HCT116 (cell line): ENCODE measurements around the gene RSRC1. TPM values are rescaled to one million over a fixed set of nuclear protein-coding genes. Genes with fewer than 3 reads are reported as not detected.

Experiments used
- ATAC-seq: fragments of 200-7000 bp; cut with Tn5 transposase; 2 replicates; pipeline ENCODE4 v1.9.1; 2020; ENCODE audit warnings: mild to moderate bottlenecking, moderate library complexity
- BruUV-seq: library from RNA; stranded (reverse); fragments of 400-500 nt; replicated peaks from 2 replicates; lab custom pipeline; 2021; lab: Mats Ljungman, UMichigan
- CTCF ChIA-PET: fragments of 300-600 bp; sonication (Branson Sonifier 250); formaldehyde crosslinking; loops from one replicate; lab custom pipeline; 2021; ENCODE audit warnings: antibody characterized with exemption; lab: Charles Lee
- POLR2A ChIA-PET: fragments of 300-600, 350-600 bp; sonication (Branson Sonifier 250); formaldehyde crosslinking; loops from one replicate; lab custom pipeline; 2021; ENCODE audit warnings: antibody characterized with exemption; lab: Charles Lee
- RAD21 ChIA-PET, 2 experiments: fragments of 300-600 bp; sonication (Branson Sonifier 250); formaldehyde crosslinking; loops; one replicate each; lab custom pipeline; 2023; ENCODE audit warnings: low total read pairs in 2 of 2; ENCODE audit not compliant: uncharacterized antibody in 2 of 2, unreplicated experiment in 2 of 2, low non-redundant PET in 1 of 2; lab: Charles Lee
- DNase-seq: peaks from one replicate; pipeline ENCODE4 v3.0.0-alpha.2; 2010; ENCODE audit warnings: low read depth, low spot score
- H2AFZ ChIP-seq: fragments of 200-600 bp; shearing (Covaris generic), sonication (generic); 2 replicates; pipeline ENCODE4 v1.6.1; 2017; ENCODE audit warnings: low read depth, mixed run types, mixed read lengths, antibody characterized with exemption, low read length; ENCODE audit not compliant: poor library complexity, severe bottlenecking
- H3K27ac ChIP-seq: 2 replicates; pipeline ENCODE4 v1.5.1; 2012; ENCODE audit warnings: low read depth, low read length
- H3K27me3 ChIP-seq: fragments of 200-600 bp; sonication (generic); 2 replicates; pipeline ENCODE4 v1.6.1; 2016; ENCODE audit warnings: mixed run types, low read length, mixed read lengths; ENCODE audit not compliant: insufficient read depth
- H3K36me3 ChIP-seq, 2 experiments: fragments of 200-500 bp in 1 of 2; fragments of 200-600 bp in 1 of 2; sonication (Bioruptor generic) in 1 of 2; sonication (generic) in 1 of 2; 2 replicates each; pipeline versions ENCODE4 v1.5.1 to v1.6.1; 2014 to 2016; ENCODE audit warnings: low read length in 2 of 2, inconsistent platforms in 1 of 2, mixed read lengths in 1 of 2, mixed run types in 1 of 2; ENCODE audit not compliant: insufficient read depth in 2 of 2, control insufficient read depth in 1 of 2
- H3K4me1 ChIP-seq, 2 experiments: fragments of 200-600 bp in 1 of 2; sonication (generic) in 1 of 2; 2 replicates each; pipeline versions ENCODE4 v1.5.1 to v1.6.1; 2012 to 2017; ENCODE audit warnings: low read length in 2 of 2, inconsistent platforms in 1 of 2, mild to moderate bottlenecking in 1 of 2, mixed read lengths in 1 of 2, mixed run types in 1 of 2, moderate library complexity in 1 of 2; ENCODE audit not compliant: insufficient read depth in 2 of 2, control insufficient read depth in 1 of 2
- H3K4me2 ChIP-seq: fragments of 200-600 bp; sonication (generic); 2 replicates; pipeline ENCODE4 v1.6.1; 2017; ENCODE audit warnings: mixed run types, low read length, mixed read lengths
- H3K4me3 ChIP-seq, 2 experiments: fragments of 200-600 bp in 1 of 2; sonication (generic) in 1 of 2; replicated peaks in 1 of 2; 2 replicates each; pipeline ENCODE4 v1.5.1; 2011 to 2016; ENCODE audit warnings: low read length in 2 of 2, control low read depth in 1 of 2, low read depth in 1 of 2, mild to moderate bottlenecking in 1 of 2, mixed read lengths in 1 of 2, mixed run types in 1 of 2
- H3K79me2 ChIP-seq: fragments of 200-600 bp; sonication (generic); 2 replicates; pipeline ENCODE4 v1.6.1; 2017; ENCODE audit warnings: mild to moderate bottlenecking, mixed run types, low read length, moderate library complexity, mixed read lengths; ENCODE audit not compliant: insufficient read depth
- H3K9ac ChIP-seq: fragments of 200-600 bp; sonication (generic); 2 replicates; pipeline ENCODE4 v1.6.1; 2016; ENCODE audit warnings: low read length, mixed read lengths
- H3K9me2 ChIP-seq: fragments of 200-600 bp; sonication (generic), shearing (Covaris generic); 2 replicates; pipeline ENCODE4 v1.6.1; 2017; ENCODE audit warnings: mixed run types, mild to moderate bottlenecking, moderate library complexity; ENCODE audit not compliant: insufficient read depth
- H3K9me3 ChIP-seq, 2 experiments: fragments of 200-500 bp in 1 of 2; fragments of 200-600 bp in 1 of 2; sonication (Bioruptor generic) in 1 of 2; sonication (generic) in 1 of 2; 2 replicates each; pipeline ENCODE4 v1.6.1; 2014 to 2017; ENCODE audit warnings: low read length in 2 of 2, mixed read lengths in 2 of 2, inconsistent platforms in 1 of 2, low read depth in 1 of 2, mild to moderate bottlenecking in 1 of 2, mixed run types in 1 of 2, moderate library complexity in 1 of 2; ENCODE audit not compliant: control insufficient read depth in 1 of 2, insufficient read depth in 1 of 2
- H4K20me1 ChIP-seq: fragments of 200-600 bp; sonication (generic), shearing (Covaris generic); 2 replicates; pipeline ENCODE4 v1.6.1; 2017; ENCODE audit warnings: mixed run types, mild to moderate bottlenecking, moderate library complexity; ENCODE audit not compliant: insufficient read depth
- CTCF ChIP-seq, 3 experiments: fragments of 200-600 bp in 1 of 3; sonication (generic) in 1 of 3; IDR thresholded peaks in 2 of 3; conservative IDR thresholded peaks in 1 of 3; 2 replicates each; pipeline ENCODE4 v1.5.1; 2012 to 2017; ENCODE audit warnings: low read depth in 2 of 3, low read length in 2 of 3, antibody characterized with exemption in 1 of 3, borderline replicate concordance in 1 of 3, control low read depth in 1 of 3, mild to moderate bottlenecking in 1 of 3, mixed read lengths in 1 of 3, mixed run types in 1 of 3, moderate library complexity in 1 of 3; ENCODE audit not compliant: insufficient read depth in 1 of 3
- RAD21 ChIP-seq: IDR thresholded peaks from 2 replicates; pipeline ENCODE4 v1.6.1; 2012; ENCODE audit warnings: low read depth, mild to moderate bottlenecking
- SRF ChIP-seq: IDR thresholded peaks from 2 replicates; pipeline ENCODE4 v1.6.1; 2012; ENCODE audit warnings: low read depth
- ZBTB33 ChIP-seq: IDR thresholded peaks from 2 replicates; pipeline ENCODE4 v1.6.1; 2011; ENCODE audit warnings: mild to moderate bottlenecking, low read length, moderate library complexity; ENCODE audit not compliant: insufficient replicate concordance; ENCODE audit errors: extremely low read depth
- ZFX ChIP-seq: fragments of 450-650 bp; IDR thresholded peaks from 2 replicates; pipeline ENCODE4 v1.6.1; 2017
- intact Hi-C: fragments of 100-400 bp; cut with micrococcal nuclease; formaldehyde crosslinking; loops from 2 replicates; pipeline ENCODE4 v1.10.0; 2022
- total RNA-seq: library from RNA; stranded (reverse); gene quantifications from one replicate; pipeline ENCODE4 v1.2.1, GENCODE V29; 2021; ENCODE audit not compliant: unreplicated experiment

The RSRC1 gene
- total RNA-seq, 1 experiment from 2014 or later = 37.1 TPM

GRCh38 chr3:158532099-158532734 is 422.3 kb downstream of the RSRC1 start:
- no peaks in the 10 kb centered on the region for H3K9me3 ChIP-seq
- ATAC-seq (peak; percentile 62; the same call in 1 of the 2 replicates), DNase-seq (peak; percentile 41)
- no peaks in the 10 kb centered on the region for H4K20me1 ChIP-seq
- TF ChIP-seq CTCF (IDR thresholded peaks at IDR 0.05 in 2 of 3, conservative IDR thresholded peaks at IDR 0.05 in 1 of 3; ENCODE audit: borderline replicate concordance in 1 of 3, insufficient read depth in 1 of 3, low read depth in 2 of 3, low read length in 2 of 3) (peak; percentile 54 to 67 (median 63); a peak in 5 of 6 replicates), SRF (no peak), ZBTB33 (no peak), ZFX (no peak), RAD21 (peak; percentile 80)
- H3K4me1 ChIP-seq = no peaks in the 10 kb centered on the region
- intact Hi-C loops = loop anchor here (1.0 to 10.0 kb wide), 5 partner anchors 667 to 999 kb away; no protein-coding TSS in a partner anchor
- H3K4me3 ChIP-seq = no peak overlapping the region
- CTCF ChIA-PET = interaction anchor here (0.7 to 1.9 kb wide), 13 partner anchors 8 to 1005 kb away, joined by 3 to 24 read pairs (median 4); no protein-coding TSS in a partner anchor
- H3K27me3 ChIP-seq = no peaks in the 10 kb centered on the region
- no peak overlapping the region for H3K27ac ChIP-seq
- no peak overlapping the region for H3K9ac ChIP-seq
- no peak overlapping the region for H3K4me2 ChIP-seq
- POLR2A ChIA-PET = interaction anchor here (0.9 kb wide), 1 partner anchor 422 kb away, joined by 4 read pairs; the partner anchor contains the start of gene RSRC1
- no TSS peak for BruUV-seq
- H3K36me3 ChIP-seq = no peaks in the 10 kb centered on the region
- no peaks in the 10 kb centered on the region for H3K9me2 ChIP-seq
- no peak overlapping the region for H2AFZ ChIP-seq
- no peaks in the 10 kb centered on the region for H3K79me2 ChIP-seq
- RAD21 ChIA-PET = interaction anchor here (0.9 to 1.1 kb wide), 3 partner anchors 747 to 1000 kb away, joined by 3 to 5 read pairs (median 3); no protein-coding TSS in a partner anchor
